GM18520 (cell line): Measurements from ENCODE around the gene PLK5.
"Not testable (repeated sequence)": the region's sequence is repeated elsewhere in the genome, so short reads cannot be mapped to it uniquely, and the experiment has no call there.

Source experiments
- ATAC-seq: cut with Tn5 transposase; IDR thresholded peaks from one replicate; pipeline ENCODE4 v1.9.1; 2021; ENCODE audit not compliant: unreplicated experiment

Gene PLK5

GRCh38 chr19:1524972-1525325, 1.1 kb downstream of the PLK5 start:
- ATAC-seq = no peak

DNA sequence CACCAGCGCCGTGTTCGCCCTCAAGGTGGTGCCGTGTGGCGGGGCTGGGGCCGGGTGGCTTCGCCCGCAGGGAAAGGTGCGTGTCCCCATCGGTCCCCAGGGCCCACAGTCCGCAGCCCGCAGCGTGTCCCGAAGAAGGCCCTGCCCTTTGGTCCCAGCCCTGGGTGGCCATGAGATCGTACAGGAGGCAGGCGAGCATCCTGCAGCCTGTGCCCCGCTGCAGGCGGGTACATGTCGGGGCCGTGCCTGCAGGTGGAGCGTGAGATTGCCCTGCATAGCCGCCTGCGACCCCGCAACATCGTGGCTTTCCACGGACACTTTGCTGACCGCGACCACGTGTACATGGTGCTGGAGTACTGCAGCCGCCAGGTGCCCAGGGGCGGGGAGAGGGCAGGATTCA, 1.5 kb downstream of the PLK5 start:
- no peak for ATAC-seq

GRCh38 chr19:1526066-1526778, 2.3 kb downstream of the PLK5 start:
- no peak for ATAC-seq

DNA sequence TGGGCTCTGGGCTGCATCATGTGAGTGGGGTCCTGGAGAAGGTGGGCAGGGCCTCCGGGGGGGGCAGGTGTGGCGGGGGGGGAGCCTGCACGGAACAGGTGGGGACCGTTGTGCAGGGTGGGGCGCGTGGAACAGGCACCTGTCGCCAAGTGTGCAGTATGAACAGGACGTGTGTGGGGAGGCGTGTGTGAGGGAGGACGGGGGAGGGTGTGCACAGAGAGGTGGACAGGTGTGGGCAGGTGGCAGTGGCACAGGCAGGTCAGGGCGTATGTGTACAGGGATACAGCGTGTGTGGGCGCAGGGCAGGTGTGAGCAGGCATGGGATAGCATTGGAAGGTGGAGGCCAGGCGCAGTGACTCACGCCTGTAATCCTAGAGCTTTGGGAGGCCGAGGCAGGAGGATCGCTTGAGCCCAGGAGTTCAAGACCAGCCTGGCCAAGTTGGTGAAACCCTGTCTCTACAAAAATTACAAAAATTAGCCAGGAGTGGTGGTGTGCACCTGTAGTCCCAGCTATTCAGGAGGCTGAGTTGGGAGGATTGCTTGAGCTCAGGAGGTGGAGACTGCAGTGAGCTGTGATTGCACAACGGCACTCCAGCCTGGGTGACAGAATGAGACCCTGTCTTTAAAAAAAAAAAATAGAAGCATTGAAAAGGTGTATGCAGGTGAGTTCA, 3.2 kb downstream of the PLK5 start:
- ATAC-seq = no peak

- no peak for ATAC-seq
These were observed 3.9 kb downstream of the PLK5 start for GRCh38 chr19:1527650-1528309.

DNA sequence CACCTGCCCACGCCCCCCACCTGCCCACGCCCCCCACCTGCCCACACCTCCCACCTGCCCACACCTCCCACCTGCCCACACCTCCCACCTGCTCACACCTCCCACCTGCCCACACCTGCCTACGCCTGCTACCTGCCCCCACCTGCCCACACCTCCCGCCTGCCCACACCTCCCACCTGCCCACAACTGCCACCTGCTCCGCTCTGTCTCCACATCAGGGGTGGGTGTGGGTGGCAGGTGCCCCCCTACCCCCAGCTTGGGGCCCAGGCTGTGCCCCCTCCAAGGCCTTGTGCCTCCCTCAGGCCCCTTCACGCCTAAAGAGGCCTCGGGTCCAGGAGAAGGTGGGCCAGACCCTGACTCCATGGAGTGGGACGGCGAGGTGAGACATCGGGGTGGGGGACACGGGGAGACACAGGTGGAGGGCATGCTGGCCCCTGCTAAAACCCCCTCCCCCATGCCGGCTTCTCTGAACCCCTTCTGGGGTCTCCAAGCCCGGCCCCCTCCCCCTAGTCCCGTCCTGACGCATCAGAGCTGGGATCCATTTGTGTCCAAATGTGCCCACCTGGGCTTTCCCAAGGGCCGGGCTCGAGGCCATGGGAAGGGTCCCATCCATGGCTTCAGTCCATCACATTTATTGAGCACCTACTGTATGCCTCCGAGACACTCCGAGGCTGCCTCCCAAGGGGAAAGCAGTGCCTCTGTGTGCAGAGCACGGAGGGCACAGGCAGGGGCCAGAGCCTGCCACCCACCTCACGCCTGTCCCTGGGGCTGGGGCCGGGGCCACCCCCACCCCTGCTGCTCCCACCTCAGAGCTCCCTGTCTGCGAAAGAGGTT, 4.9 kb downstream of the PLK5 start:
- ATAC-seq = no peak

DNA sequence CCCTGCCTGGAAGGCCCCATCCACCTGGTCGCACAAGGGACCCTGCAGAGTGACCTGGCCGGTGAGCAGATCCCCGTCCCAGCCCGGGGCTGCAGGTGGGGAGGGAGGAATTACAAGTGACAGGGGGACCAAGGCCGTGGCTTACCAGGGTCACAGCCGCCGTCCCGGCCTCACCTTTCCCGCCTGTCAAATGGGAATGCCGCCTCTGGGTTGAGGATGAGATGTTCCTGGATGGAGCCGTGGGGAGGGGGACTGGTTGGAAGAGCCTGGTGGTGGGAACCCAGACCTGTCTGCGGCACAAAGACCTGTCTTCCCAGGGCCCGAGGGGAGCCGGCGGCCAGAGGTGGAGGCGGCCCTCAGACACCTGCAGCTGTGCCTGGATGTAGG, 5.5 kb downstream of the PLK5 start:
- ATAC-seq = no peak

DNA sequence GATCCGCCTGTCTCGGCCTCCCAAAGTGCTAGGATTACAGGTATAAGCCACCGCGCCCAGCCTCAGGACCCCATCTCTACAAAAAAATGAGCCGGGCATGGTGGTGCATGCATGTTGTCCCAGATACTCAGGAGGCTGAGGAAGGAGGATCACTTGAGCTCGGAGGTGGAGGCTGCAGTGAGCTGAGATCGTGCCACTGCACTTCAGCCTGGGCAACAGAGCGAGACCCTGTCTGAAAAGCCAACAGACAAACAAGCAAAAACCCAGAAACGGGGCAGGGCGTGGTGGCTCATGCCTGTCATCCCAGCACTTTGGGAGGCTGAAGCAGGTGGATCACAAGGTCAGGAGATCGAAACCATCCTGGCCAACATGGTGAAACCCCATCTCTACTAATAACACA, 7.0 kb downstream of the PLK5 start:
- ATAC-seq = not testable (repeated sequence)

- ATAC-seq = no peak
These were observed 7.7 kb downstream of the PLK5 start for GRCh38 chr19:1531587-1531986.

GRCh38 chr19:1532003-1532402, 8.1 kb downstream of the PLK5 start:
- no peak for ATAC-seq

DNA sequence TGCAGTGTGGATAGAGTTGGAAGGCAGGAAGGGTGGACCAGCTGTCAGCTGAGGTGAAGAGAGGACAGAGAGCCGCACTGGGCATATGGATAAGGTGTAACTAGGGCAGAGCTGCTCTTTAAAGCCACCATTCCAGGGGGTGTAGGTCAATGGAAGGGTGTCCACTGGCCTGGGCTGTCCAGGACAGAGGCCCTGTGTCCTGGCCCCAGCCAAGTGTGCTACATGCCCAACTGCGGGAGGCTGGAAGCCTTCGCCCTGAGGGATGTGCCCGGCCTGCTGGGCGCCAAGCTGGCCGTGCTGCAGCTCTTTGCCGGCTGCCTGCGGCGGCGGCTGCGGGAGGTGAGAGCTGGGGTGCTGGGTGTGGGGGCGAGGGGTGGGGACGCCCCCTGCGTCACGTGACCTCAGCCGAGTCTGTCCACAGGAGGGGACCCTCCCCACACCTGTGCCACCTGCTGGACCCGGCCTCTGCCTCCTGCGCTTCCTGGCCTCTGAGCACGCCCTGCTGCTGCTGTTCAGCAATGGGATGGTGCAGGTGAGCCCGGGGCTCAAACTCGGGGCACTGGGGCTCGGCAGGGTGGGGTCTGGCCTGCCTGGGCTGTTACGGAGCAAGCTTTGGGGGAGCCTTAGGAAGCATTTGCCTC, 9.8 kb downstream of the PLK5 start:
- ATAC-seq = no peak

DNA sequence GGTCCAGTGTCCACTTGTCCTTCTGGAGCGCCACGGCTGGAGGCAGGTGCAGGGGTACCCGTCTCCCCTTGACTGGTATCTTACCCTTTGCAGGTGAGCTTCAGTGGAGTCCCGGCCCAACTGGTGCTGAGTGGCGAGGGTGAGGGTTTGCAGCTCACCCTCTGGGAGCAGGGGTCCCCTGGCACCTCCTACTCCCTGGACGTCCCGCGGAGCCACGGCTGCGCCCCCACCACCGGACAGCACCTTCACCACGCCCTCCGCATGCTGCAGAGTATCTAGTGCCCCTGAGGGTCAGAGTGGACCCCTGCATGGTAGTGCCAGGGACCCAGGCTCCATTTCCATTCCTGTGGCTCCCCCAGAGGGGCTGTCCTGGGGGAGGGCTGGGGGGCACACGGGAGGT, 11.1 kb downstream of the PLK5 start:
- no peak for ATAC-seq

DNA sequence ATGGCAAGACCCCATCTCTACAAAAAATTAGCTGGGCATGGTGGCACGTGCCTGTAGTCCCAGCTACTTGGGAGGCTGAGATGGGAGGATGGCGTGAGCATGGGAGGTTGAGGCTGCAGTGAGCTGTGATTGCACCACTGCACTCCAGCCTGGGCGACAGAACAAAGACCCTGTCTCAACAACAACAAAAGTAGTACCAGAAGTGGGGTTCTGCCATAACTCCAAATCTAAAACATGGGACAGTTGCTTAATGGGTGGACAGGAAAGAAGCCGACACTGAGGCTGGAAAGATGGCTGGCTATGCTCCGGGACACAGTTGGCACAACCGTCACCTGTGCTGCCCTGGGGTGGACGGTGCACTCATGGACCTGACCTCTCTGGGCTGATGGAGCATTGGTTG, 11.8 kb downstream of the PLK5 start:
- ATAC-seq = not testable (repeated sequence)

- ATAC-seq = no peak
These were observed 15.1 kb downstream of the PLK5 start for GRCh38 chr19:1538978-1539377.

- not testable (repeated sequence) for ATAC-seq
These were observed 15.9 kb downstream of the PLK5 start for GRCh38 chr19:1539749-1540148.

DNA sequence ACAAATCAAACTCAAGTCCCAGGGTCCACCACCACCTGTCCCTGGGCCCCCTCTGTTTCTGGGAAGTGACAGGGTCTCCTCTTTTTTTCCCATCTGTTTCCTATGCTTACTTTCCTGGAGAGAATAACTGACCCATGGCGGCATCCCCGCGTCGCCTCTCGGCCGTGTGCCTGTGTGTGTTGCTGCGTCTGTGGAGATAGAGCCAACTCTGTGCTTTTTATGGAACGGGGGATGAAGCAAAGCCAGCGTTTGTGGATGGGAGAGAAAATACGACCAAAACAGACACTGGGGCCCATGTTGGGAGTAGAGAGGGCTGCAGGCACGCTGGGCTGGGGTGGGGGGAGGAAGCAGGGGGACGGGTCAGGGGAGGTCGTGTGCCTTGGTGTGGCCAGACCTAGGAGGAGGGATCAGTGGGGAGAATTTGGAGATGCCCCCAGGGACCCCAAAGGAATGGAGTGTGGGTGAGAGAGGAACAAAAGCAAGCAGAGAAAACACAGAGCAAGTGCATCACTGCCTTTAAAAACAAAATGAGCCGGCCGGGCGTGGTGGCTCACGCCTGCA, 16.6 kb downstream of the PLK5 start:
- no peak for ATAC-seq

DNA sequence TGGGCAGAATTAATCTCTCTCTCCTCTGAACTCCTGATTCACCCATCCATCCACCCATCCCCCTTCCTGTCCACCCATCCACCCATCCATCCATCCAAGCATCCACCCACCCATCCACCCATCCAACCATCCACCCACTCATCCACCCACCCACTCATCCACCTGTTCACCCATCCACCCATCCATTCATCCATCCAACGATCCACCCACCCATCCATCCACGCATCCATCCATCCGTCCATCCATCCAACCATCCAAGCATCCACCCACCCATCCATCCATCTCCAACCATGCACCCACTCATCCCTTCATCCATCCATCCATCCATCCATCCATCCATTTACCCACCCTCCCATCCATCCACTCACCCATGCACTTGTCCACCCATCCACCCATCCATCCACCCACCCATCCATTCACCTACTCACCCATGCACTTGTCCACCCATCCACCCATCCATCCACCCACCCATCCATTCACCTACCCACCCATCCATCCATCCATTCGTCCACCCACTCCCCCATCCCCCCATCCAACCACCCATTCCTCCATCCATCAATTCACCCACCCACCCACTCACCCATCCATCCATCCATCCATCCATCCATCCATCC, 25.6 kb downstream of the PLK5 start:
- no peak for ATAC-seq

DNA sequence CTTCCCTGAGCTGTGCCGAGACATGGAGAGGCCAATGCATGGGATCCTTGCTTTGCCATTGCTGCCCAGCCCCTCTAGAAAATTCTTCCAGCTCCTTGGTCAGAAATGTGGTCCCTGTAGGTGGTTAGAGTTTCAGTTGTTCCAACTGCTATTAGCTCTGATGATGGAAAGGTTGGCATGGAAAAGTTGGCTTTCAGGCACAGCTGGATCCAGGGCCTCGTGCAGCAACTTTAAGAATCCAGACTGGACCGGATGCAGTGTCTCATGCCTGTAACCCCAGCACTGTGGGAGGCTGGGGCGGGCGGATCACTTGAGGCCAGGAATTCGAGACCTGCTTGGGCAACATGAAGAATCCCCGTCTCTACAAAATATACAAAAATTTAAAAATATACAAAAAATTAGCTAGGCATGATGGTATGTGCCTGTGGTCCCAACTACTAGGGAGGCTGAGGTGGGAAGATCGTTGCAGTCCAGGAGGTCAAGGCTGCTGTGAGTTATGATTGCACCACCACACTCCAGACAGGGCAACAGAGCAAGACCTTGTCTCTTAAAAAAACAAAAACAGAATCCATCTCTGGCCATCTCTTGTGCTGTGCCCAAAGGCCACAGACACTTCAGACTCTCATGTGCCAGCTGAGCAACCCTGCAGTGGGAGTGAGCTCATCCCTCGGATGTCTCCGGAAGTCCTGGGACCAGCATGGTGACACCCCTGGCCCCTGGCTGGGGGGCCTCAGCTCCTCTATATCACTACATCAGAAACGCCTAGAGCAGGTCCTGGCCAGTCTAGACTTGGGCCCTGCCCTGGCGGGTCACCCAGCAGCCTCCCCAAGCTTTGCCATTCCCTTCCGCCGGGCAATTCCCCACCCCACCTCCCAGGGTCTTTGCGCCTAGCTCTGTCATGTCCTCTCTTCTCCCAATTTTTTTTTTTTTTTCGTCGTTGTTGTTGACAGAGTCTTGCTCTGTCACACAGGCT, 27.5 kb downstream of the PLK5 start:
- no peak for ATAC-seq

DNA sequence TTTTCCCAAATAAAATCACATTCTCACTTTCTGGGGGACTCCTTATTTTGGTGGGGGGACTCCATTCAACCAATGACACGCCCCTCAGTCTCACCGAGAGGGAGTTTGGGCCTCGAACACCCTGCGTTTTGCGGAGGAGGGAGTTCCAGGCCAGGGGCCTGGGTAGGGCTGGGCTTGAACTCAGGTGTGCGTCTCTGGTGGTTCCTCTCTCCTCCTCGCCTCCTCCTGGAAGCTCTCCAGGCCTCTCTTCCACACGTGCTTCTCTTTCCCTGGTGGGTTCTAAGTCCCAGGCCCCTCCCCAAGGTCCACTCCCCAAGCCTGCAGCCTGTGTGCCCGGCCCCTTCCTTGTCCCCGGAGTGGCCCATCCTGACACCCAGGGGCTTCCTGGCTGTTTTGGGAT, 29.5 kb downstream of the PLK5 start:
- ATAC-seq = no peak
